Karpas-422 (cell line): ENCODE measurements around the gene RNASE9. TPM values are rescaled to one million over a fixed set of nuclear protein-coding genes. Genes with fewer than 3 reads are reported as not detected.
"Not testable (repeated sequence)": the region's sequence is repeated elsewhere in the genome, so short reads cannot be mapped to it uniquely, and the experiment has no call there.

ENCODE experiments used
- DNase-seq: peaks from one replicate; pipeline ENCODE4 v3.0.0-alpha.2; 2015
- H2AFZ ChIP-seq: fragments of 200-600 bp; sonication (generic); 2 replicates; pipeline ENCODE4 v1.6.1; 2014; ENCODE audit warnings: antibody characterized with exemption, low read length, mixed read lengths
- H3K27ac ChIP-seq: fragments of 200-600 bp; sonication (generic); 2 replicates; pipeline ENCODE4 v1.5.1; 2014; ENCODE audit warnings: mild to moderate bottlenecking, low read length, moderate library complexity
- H3K27me3 ChIP-seq: fragments of 200-600 bp; sonication (generic); 2 replicates; pipeline ENCODE4 v1.6.1; 2014; ENCODE audit warnings: low read length, mixed read lengths
- H3K36me3 ChIP-seq: fragments of 200-600 bp; sonication (generic); 2 replicates; pipeline ENCODE4 v1.6.1; 2014; ENCODE audit warnings: low read length, mixed read lengths; ENCODE audit not compliant: insufficient read depth
- H3K4me1 ChIP-seq: fragments of 200-600 bp; sonication (generic); 2 replicates; pipeline ENCODE4 v1.6.1; 2014; ENCODE audit warnings: mild to moderate bottlenecking, low read length, mixed read lengths
- H3K4me2 ChIP-seq: fragments of 200-600 bp; sonication (generic); 2 replicates; pipeline ENCODE4 v1.6.1; 2014; ENCODE audit warnings: low read length, low read depth, mild to moderate bottlenecking; ENCODE audit not compliant: poor library complexity, severe bottlenecking
- H3K4me3 ChIP-seq: fragments of 200-600 bp; sonication (generic); 2 replicates; pipeline ENCODE4 v1.5.1; 2014; ENCODE audit warnings: mild to moderate bottlenecking, antibody characterized with exemption, low read length, mixed read lengths
- H3K79me2 ChIP-seq: fragments of 200-600 bp; sonication (generic); 2 replicates; pipeline ENCODE4 v1.6.1; 2014; ENCODE audit warnings: mild to moderate bottlenecking, low read length, mixed read lengths
- H3K9ac ChIP-seq: fragments of 200-600 bp; sonication (generic); 2 replicates; pipeline ENCODE4 v1.6.0; 2014; ENCODE audit warnings: low read length
- H3K9me2 ChIP-seq: fragments of 200-600 bp; sonication (generic), shearing (Covaris generic); replicated peaks from 2 replicates; pipeline ENCODE4 v1.6.0; 2014; ENCODE audit warnings: mild to moderate bottlenecking, low read length, moderate library complexity; ENCODE audit not compliant: insufficient read depth
- H3K9me3 ChIP-seq: fragments of 300-700, 200-600 bp; sonication (generic); 2 replicates; pipeline ENCODE4 v1.6.1; 2014; ENCODE audit warnings: low read length, mixed read lengths
- H4K20me1 ChIP-seq: fragments of 200-600 bp; sonication (generic); 2 replicates; pipeline ENCODE4 v1.6.1; 2014; ENCODE audit warnings: mild to moderate bottlenecking, antibody characterized with exemption, low read length, low read depth; ENCODE audit not compliant: insufficient read depth
- total RNA-seq: library from RNA; depleted of rRNA; stranded (reverse); fragments of >200 nt; shearing (Covaris generic); gene quantifications from 2 replicates; pipeline ENCODE4 v1.2.3, GENCODE V29; 2014; ENCODE audit warnings: low replicate concordance

RNASE9 gene
- total RNA-seq, 1 experiment from 2014 or later = not detected

- no peaks in the 10 kb centered on the region for H3K79me2 ChIP-seq
- no peaks in the 10 kb centered on the region for H4K20me1 ChIP-seq
Measured at GRCh38 chr14:20583908-20584307, 23.1 kb upstream of the RNASE9 start.

GRCh38 chr14:20583142-20583541 lies 22.3 kb upstream of the RNASE9 start:
- no peak overlapping the region for H2AFZ ChIP-seq
- no peaks in the 10 kb centered on the region for H3K4me1 ChIP-seq
- no peaks in the 10 kb centered on the region for H3K27me3 ChIP-seq
- H4K20me1 ChIP-seq = no peaks in the 10 kb centered on the region
- H3K27ac ChIP-seq = no peak overlapping the region
- no peaks in the 10 kb centered on the region for H3K79me2 ChIP-seq
- H3K9ac ChIP-seq = no peak overlapping the region
- no peak for DNase-seq
- H3K4me3 ChIP-seq = no peak overlapping the region
- no peaks in the 10 kb centered on the region for H3K9me3 ChIP-seq
- no peaks in the 10 kb centered on the region for H3K9me2 ChIP-seq
- no peak overlapping the region for H3K4me2 ChIP-seq
- no peaks in the 10 kb centered on the region for H3K36me3 ChIP-seq

More at GRCh38 chr14:20583908-20584307, 23.1 kb upstream of the RNASE9 start:
- Histone ChIP-seq H3K4me3 (no peak overlapping the region), H3K27me3 (no peaks in the 10 kb centered on the region), H3K4me1 (no peaks in the 10 kb centered on the region), H2AFZ (no peak overlapping the region), H3K9ac (no peak overlapping the region), H3K27ac (no peak overlapping the region), H3K9me2 (no peaks in the 10 kb centered on the region), H3K9me3 (no peaks in the 10 kb centered on the region), H3K4me2 (no peak overlapping the region), H3K36me3 (no peaks in the 10 kb centered on the region)
- no peak for DNase-seq

GRCh38 chr14:20580242-20580641 lies 19.4 kb upstream of the RNASE9 start:
- Histone ChIP-seq H3K9me3 (no peaks in the 10 kb centered on the region), H3K4me3 (no peak overlapping the region), H3K9ac (no peak overlapping the region), H3K36me3 (no peaks in the 10 kb centered on the region), H3K4me1 (no peaks in the 10 kb centered on the region), H3K27me3 (no peaks in the 10 kb centered on the region), H3K27ac (no peak overlapping the region), H3K79me2 (no peaks in the 10 kb centered on the region), H3K9me2 (no peaks in the 10 kb centered on the region), H3K4me2 (no peak overlapping the region), H4K20me1 (no peaks in the 10 kb centered on the region), H2AFZ (no peak overlapping the region)
- no peak for DNase-seq

GRCh38 chr14:20578784-20579502 lies 18.1 kb upstream of the RNASE9 start:
- Histone ChIP-seq H3K36me3 (no peaks in the 10 kb centered on the region), H3K9me2 (no peaks in the 10 kb centered on the region), H3K9ac (no peak overlapping the region), H4K20me1 (no peaks in the 10 kb centered on the region), H3K27ac (no peak overlapping the region), H3K9me3 (no peaks in the 10 kb centered on the region), H3K4me3 (no peak overlapping the region), H3K79me2 (no peaks in the 10 kb centered on the region), H3K27me3 (no peaks in the 10 kb centered on the region), H3K4me2 (no peak overlapping the region), H3K4me1 (no peaks in the 10 kb centered on the region), H2AFZ (no peak overlapping the region)
- no peak for DNase-seq

GRCh38 chr14:20578325-20578724 lies 17.5 kb upstream of the RNASE9 start:
- no peaks in the 10 kb centered on the region for H3K9me3 ChIP-seq
- H3K36me3 ChIP-seq = no peaks in the 10 kb centered on the region
- no peak overlapping the region for H3K4me3 ChIP-seq
- no peaks in the 10 kb centered on the region for H3K79me2 ChIP-seq
- no peaks in the 10 kb centered on the region for H3K4me1 ChIP-seq
- no peaks in the 10 kb centered on the region for H3K27me3 ChIP-seq
- no peaks in the 10 kb centered on the region for H3K9me2 ChIP-seq
- H4K20me1 ChIP-seq = no peaks in the 10 kb centered on the region
- H3K9ac ChIP-seq = no peak overlapping the region
- no peak for DNase-seq
- H2AFZ ChIP-seq = no peak overlapping the region
- no peak overlapping the region for H3K27ac ChIP-seq
- no peak overlapping the region for H3K4me2 ChIP-seq

GRCh38 chr14:20572382-20572990 lies 11.6 kb upstream of the RNASE9 start:
- H3K27ac ChIP-seq, H3K4me1 ChIP-seq, H3K79me2 ChIP-seq, H4K20me1 ChIP-seq, DNase-seq, H2AFZ ChIP-seq, H3K9me2 ChIP-seq, H3K36me3 ChIP-seq, H3K4me3 ChIP-seq, H3K9ac ChIP-seq, H3K4me2 ChIP-seq, H3K9me3 ChIP-seq, H3K27me3 ChIP-seq: not testable (repeated sequence)

GRCh38 chr14:20570720-20571119 lies 9.9 kb upstream of the RNASE9 start:
- not testable (repeated sequence) for H3K9me3 ChIP-seq, H3K27ac ChIP-seq, H3K36me3 ChIP-seq, H4K20me1 ChIP-seq, H3K9me2 ChIP-seq, H3K4me3 ChIP-seq, H3K27me3 ChIP-seq, H3K79me2 ChIP-seq, H3K4me1 ChIP-seq, H2AFZ ChIP-seq, DNase-seq, H3K4me2 ChIP-seq, H3K9ac ChIP-seq

- H3K36me3 ChIP-seq, H3K4me1 ChIP-seq, DNase-seq, H3K27ac ChIP-seq, H2AFZ ChIP-seq, H3K4me3 ChIP-seq, H3K79me2 ChIP-seq, H3K27me3 ChIP-seq, H3K9ac ChIP-seq, H3K9me2 ChIP-seq, H4K20me1 ChIP-seq, H3K4me2 ChIP-seq, H3K9me3 ChIP-seq: not testable (repeated sequence)
Measured at GRCh38 chr14:20569865-20570264, 9.0 kb upstream of the RNASE9 start.
